GM12878 (cell line): Measurements from ENCODE around the gene ADAMTS2. TPM values are rescaled to one million over a fixed set of nuclear protein-coding genes. Genes with fewer than 3 reads are reported as not detected.

Source experiments
- ATAC-seq: fragments of 200-7000 bp; cut with Tn5 transposase; 3 replicates; pipeline ENCODE4 v1.9.1; 2020; ENCODE audit warnings: mild to moderate bottlenecking, moderate library complexity
- BruUV-seq: library from RNA; stranded (reverse); fragments of 400-500 nt; replicated peaks from 2 replicates; lab custom pipeline; 2021; lab: Mats Ljungman, UMichigan
- CTCF ChIA-PET: fragments of 300-600 bp; sonication (Branson Sonifier 250); formaldehyde crosslinking; extraction: SDS; loops from one replicate; lab custom pipeline; 2021; ENCODE audit warnings: inconsistent platforms; lab: Yijun Ruan, JAX
- POLR2A ChIA-PET: fragments of 350-600 bp; formaldehyde crosslinking; extraction: SDS; loops from one replicate; lab custom pipeline; 2021; ENCODE audit warnings: inconsistent platforms; lab: Charles Lee
- RAD21 ChIA-PET: fragments of 300-600 bp; sonication (Branson Sonifier 250); formaldehyde crosslinking; loops from one replicate; lab custom pipeline; 2023; ENCODE audit warnings: antibody characterized with exemption; ENCODE audit not compliant: unreplicated experiment; lab: Charles Lee
- SMC1A ChIA-PET: fragments of 300-600 bp; sonication (Branson Sonifier 250); formaldehyde crosslinking; loops from one replicate; lab custom pipeline; 2023; ENCODE audit not compliant: unreplicated experiment, uncharacterized antibody; lab: Charles Lee
- DNase-seq: peaks from one replicate; pipeline ENCODE4 v3.0.0-alpha.2; 2011; ENCODE audit warnings: low read depth, low spot score
- FAIRE-seq: peaks from 3 replicates; lab custom pipeline; 2011; peaks lifted over from hg19 to GRCh38; lab: Jason Lieb, UNC
- H2AFZ ChIP-seq: 2 replicates; pipeline ENCODE4 v1.6.0; 2011; ENCODE audit warnings: low read depth, low read length, control low read depth; ENCODE audit not compliant: control insufficient read depth
- H3K27ac ChIP-seq: 2 replicates; pipeline ENCODE4 v1.5.1; 2011; ENCODE audit warnings: control low read depth; ENCODE audit not compliant: control insufficient read depth, insufficient read depth
- H3K27me3 ChIP-seq, 2 experiments: replicated peaks in 1 of 2; 2 replicates each; pipeline versions ENCODE4 v1.6.0 to v1.6.1; 2011; ENCODE audit warnings: low read length in 1 of 2; ENCODE audit not compliant: control insufficient read depth in 2 of 2, insufficient read depth in 2 of 2
- H3K36me3 ChIP-seq, 2 experiments: 2 replicates each; pipeline ENCODE4 v1.5.1; 2011; ENCODE audit warnings: low read length in 1 of 2; ENCODE audit not compliant: control insufficient read depth in 2 of 2, insufficient read depth in 2 of 2
- H3K4me1 ChIP-seq: 2 replicates; pipeline ENCODE4 v1.6.1; 2011; ENCODE audit warnings: mild to moderate bottlenecking, low read length, moderate library complexity, mixed read lengths; ENCODE audit not compliant: control insufficient read depth, insufficient read depth
- H3K4me2 ChIP-seq: 2 replicates; pipeline ENCODE4 v1.6.0; 2011; ENCODE audit warnings: control low read depth; ENCODE audit not compliant: control insufficient read depth, insufficient read depth
- H3K4me3 ChIP-seq: fragments of 200-600 bp; sonication (generic); 2 replicates; pipeline ENCODE4 v1.5.1; 2016
- H3K79me2 ChIP-seq: 2 replicates; pipeline ENCODE4 v1.6.0; 2011; ENCODE audit warnings: low read length; ENCODE audit not compliant: control insufficient read depth, insufficient read depth
- H3K9ac ChIP-seq: 2 replicates; pipeline ENCODE4 v1.8.0; 2011; ENCODE audit warnings: low read length, control low read depth, mixed read lengths; ENCODE audit not compliant: control insufficient read depth, insufficient read depth
- H3K9me3 ChIP-seq: replicated peaks from 3 replicates; pipeline ENCODE4 v1.5.1; 2011; ENCODE audit warnings: mild to moderate bottlenecking, low read length; ENCODE audit not compliant: control insufficient read depth, insufficient read depth
- H4K20me1 ChIP-seq: 2 replicates; pipeline ENCODE4 v1.6.0; 2011; ENCODE audit not compliant: control insufficient read depth, insufficient read depth
- BRCA1 ChIP-seq: IDR thresholded peaks from 2 replicates; pipeline ENCODE4 v1.6.1; 2011; ENCODE audit warnings: low read depth, low read length, improper control_type of control experiment
- CBX3 ChIP-seq: fragments of 200-600 bp; sonication (generic); IDR thresholded peaks from 2 replicates; pipeline ENCODE4 v1.6.1; 2016; ENCODE audit warnings: low read depth, borderline replicate concordance
- CTCF ChIP-seq, 3 experiments: IDR thresholded peaks in 2 of 3; conservative IDR thresholded peaks in 1 of 3; 2 replicates each; pipeline ENCODE4 v1.5.1; 2011; ENCODE audit warnings: low read depth in 3 of 3, low read length in 3 of 3, mild to moderate bottlenecking in 3 of 3, control low read depth in 2 of 3, moderate library complexity in 2 of 3, inconsistent platforms in 1 of 3, mixed read lengths in 1 of 3; ENCODE audit not compliant: control insufficient read depth in 2 of 3, insufficient read depth in 1 of 3; ENCODE audit errors: extremely low read depth in 1 of 3
- E2F8 ChIP-seq: fragments of 450-650 bp; IDR thresholded peaks from 2 replicates; pipeline ENCODE4 v1.6.1; 2018; ENCODE audit warnings: mild to moderate bottlenecking, low read depth, moderate library complexity; ENCODE audit not compliant: partially characterized antibody
- IKZF1 ChIP-seq: fragments of 450-650 bp; conservative IDR thresholded peaks from 2 replicates; pipeline ENCODE4 v1.6.1; 2017; ENCODE audit warnings: antibody characterized with exemption, mild to moderate bottlenecking
- IKZF2 ChIP-seq, 2 experiments: fragments of 450-650 bp; IDR thresholded peaks; 2 replicates each; pipeline ENCODE4 v1.6.1; 2017; ENCODE audit warnings: mild to moderate bottlenecking in 2 of 2, moderate library complexity in 2 of 2
- IRF3 ChIP-seq: fragments of 450-650 bp; IDR thresholded peaks from 2 replicates; pipeline ENCODE4 v1.6.1; 2014; ENCODE audit warnings: mild to moderate bottlenecking
- MTA3 ChIP-seq: IDR thresholded peaks from 2 replicates; pipeline ENCODE4 v1.6.1; 2012; ENCODE audit warnings: low read length, inconsistent platforms, borderline replicate concordance
- REST ChIP-seq: IDR thresholded peaks from 2 replicates; pipeline ENCODE4 v1.6.1; 2012; ENCODE audit warnings: mild to moderate bottlenecking, low read depth, low read length
- SREBF1 ChIP-seq: IDR thresholded peaks from 2 replicates; pipeline ENCODE4 v1.6.1; 2012; ENCODE audit warnings: mild to moderate bottlenecking, low read length
- TARDBP ChIP-seq: IDR thresholded peaks from 2 replicates; pipeline ENCODE4 v1.6.1; 2016; ENCODE audit warnings: borderline replicate concordance
- ZNF207 ChIP-seq: fragments of 450-650 bp; IDR thresholded peaks from 2 replicates; pipeline ENCODE4 v1.6.1; 2014; ENCODE audit warnings: antibody characterized with exemption, mild to moderate bottlenecking, borderline replicate concordance
- WGBS: methylation state at CpG from one replicate; pipeline ENCODE4 v1.1.6; 2016; ENCODE audit warnings: low lambda C conversion rate; ENCODE audit not compliant: insufficient replicate concordance, insufficient coverage; ENCODE audit errors: missing lambda C conversion rate; 5-methylcytosine and 5-hydroxymethylcytosine counted together
- in situ Hi-C: fragments of 300-500 bp; cut with MboI; formaldehyde crosslinking; loops from 9 replicates; pipeline ENCODE4 v1.14.3; 2018; ENCODE audit warnings: mixed read lengths
- intact Hi-C: fragments of 100-400 bp; cut with micrococcal nuclease; formaldehyde crosslinking; loops from one replicate; pipeline ENCODE4 v1.14.2; 2022; ENCODE audit not compliant: unreplicated experiment
- polyA plus RNA-seq, 11 experiments: library from polyadenylated mRNA; depleted of rRNA in 4 of 11; unstranded in 6 of 11; stranded (reverse) in 5 of 11; fragments of >200 nt; fragmentation: Nextera tagmentation in 4 of 11; fragmentation: Illumina TruSeq in 1 of 11; extraction: Ambion mirVana in 4 of 11; extraction: Trizol in 1 of 11; gene quantifications; 1 replicate in 1 of 11; 2 replicates in 10 of 11; pipeline versions ENCODE4 v1.2.1 to v1.2.3, GENCODE V29; 2011 to 2016; ENCODE audit warnings: inconsistent platforms in 2 of 11, missing spikeins in 2 of 11, low read depth in 1 of 11
- total RNA-seq, 4 experiments: library from RNA; depleted of rRNA in 3 of 4; stranded (reverse); fragments of >200 nt in 3 of 4; fragmentation: Illumina TruSeq in 1 of 4; extraction: Trizol in 1 of 4; gene quantifications; 2 replicates each; pipeline versions ENCODE4 v1.2.1 to v1.2.3, GENCODE V29; 2013 to 2021

Gene ADAMTS2
- total and polyA plus RNA-seq, 10 of the 15 experiments (the other 5 are each of a cell fraction or from before 2014, with no cell fraction given), result 0.03 to 0.05 TPM; not detected in 8

GRCh38 chr5:179284751-179285631, 60.3 kb downstream of the ADAMTS2 start:
- TF ChIP-seq TARDBP (no peak), CBX3 (no peak), ZNF207 (no peak), IKZF2 (IDR thresholded peaks at IDR 0.05) (no peak), REST (no peak), E2F8 (no peak), MTA3 (no peak), CTCF (IDR thresholded peaks at IDR 0.05 in 2 of 3, conservative IDR thresholded peaks at IDR 0.05 in 1 of 3; ENCODE audit: control insufficient read depth in 2 of 3, extremely low read depth in 1 of 3, insufficient read depth in 1 of 3, low read depth in 3 of 3, low read length in 3 of 3) (no peak), SREBF1 (no peak), IRF3 (no peak), IKZF1 (no peak), BRCA1 (no peak)
- CTCF ChIA-PET, result no interaction called here
- POLR2A ChIA-PET, result no interaction called here
- in situ Hi-C loops, result no loop called here
- FAIRE-seq (no peak), DNase-seq (no peak), ATAC-seq (no peak)
- Histone ChIP-seq H3K4me3 (no peak overlapping the region), H3K9me3 (no peaks in the 10 kb centered on the region; the same call in 2 of the 3 replicates), H3K9ac (no peak overlapping the region), H3K36me3 (no peaks in the 10 kb centered on the region), H3K27ac (no peak overlapping the region), H3K79me2 (no peaks in the 10 kb centered on the region), H3K4me2 (no peak overlapping the region), H3K4me1 (no peaks in the 10 kb centered on the region), H3K27me3 (no peaks in the 10 kb centered on the region), H4K20me1 (no peaks in the 10 kb centered on the region), H2AFZ (no peak overlapping the region)
- intact Hi-C loops, result no loop called here
- WGBS, result 58% methylated on average over 23 of the region's 23 CpGs
- no TSS peak for BruUV-seq
- SMC1A ChIA-PET, result no interaction called here
- RAD21 ChIA-PET, result no interaction called here
